SW 1271 (cell line): ENCODE results near the gene FOXK1.

Source experiments
- DNase-seq, 2 experiments: peaks; one replicate each; lab custom pipeline; 2025; lab: John Stamatoyannopoulos, UW

Gene FOXK1

DNA sequence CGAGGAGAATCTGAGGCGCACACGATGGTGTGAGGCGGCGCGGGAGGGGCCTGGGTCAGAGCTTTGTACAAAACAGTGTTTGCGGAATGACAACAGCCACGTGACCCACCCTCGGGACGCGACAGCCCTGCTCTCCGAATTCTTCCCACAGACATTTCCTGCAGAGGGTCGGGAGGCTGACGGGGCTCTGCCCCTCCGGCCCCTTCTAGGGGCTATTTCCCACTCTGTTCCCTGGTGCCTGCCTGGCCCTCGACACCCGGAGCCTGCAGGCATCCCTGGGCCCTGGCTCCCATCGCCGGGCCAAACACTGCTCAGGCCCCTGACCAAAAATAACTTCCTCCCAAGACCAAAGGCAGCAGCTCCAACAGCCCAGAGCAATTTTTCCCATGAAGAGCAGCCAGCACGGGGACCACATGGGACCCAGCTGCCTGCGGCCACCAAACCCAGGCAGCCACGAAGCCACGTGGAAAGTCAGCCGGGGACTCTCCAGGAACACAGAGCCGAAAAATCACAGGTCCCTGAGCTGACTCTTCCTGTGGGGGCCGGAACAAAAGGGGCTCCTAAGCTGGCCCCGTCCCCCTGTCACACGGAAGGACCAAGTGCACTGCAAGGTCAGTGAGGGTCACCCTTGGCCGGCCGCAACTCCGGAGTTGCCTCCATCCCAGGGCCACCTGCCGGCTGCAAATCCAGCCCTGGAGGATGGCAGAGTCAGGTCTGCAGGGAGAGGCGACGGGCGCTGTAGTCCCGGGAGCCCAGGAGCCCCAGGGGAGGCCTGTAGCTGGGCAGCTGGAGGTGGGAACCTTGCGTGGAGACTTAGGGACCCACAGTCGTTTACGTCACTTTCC is 137.7 kb downstream of the FOXK1 start:
- DNase-seq = no peak

DNA sequence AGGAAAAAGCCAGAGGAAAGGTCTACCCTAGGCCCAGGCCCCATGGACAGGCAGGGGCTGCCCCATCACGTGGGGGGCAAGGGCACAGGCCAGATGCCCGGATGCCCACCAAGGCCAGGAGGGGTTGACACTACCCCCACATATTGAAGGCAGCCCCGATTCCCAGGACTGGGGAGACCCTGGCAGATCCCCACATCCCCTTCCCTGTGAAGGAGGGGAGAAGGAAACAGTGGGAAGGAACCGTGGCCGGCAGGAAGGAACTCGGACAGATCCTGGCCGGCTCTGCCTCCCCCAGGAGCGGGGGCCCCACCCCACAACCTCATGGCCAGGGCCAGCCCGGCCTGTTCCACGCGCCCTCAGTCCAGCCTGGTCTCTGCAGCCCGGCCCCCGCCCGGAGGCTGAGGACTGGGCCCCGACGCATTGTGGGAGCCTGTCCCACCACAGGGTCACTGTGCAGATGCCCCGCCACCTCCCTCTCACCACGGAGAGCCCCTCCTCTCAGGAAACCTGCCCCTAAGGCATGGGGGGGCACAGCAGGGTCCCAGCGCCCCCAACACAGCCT is 138.4 kb downstream of the FOXK1 start:
- no peak for DNase-seq
